Panc1 (cell line): Measurements from ENCODE around the gene ITGAX. TPM values are rescaled to one million over a fixed set of nuclear protein-coding genes. Genes with fewer than 3 reads are reported as not detected.

Source experiments
- ATAC-seq: fragments of 200-7000 bp; cut with Tn5 transposase; 2 replicates; pipeline ENCODE4 v1.9.1; 2020; ENCODE audit warnings: mild to moderate bottlenecking, moderate library complexity
- BruUV-seq: library from RNA; stranded (reverse); fragments of 400-500 nt; replicated peaks from 2 replicates; lab custom pipeline; 2021; lab: Mats Ljungman, UMichigan
- CTCF ChIA-PET: fragments of 300-600 bp; sonication (Branson Sonifier 250); formaldehyde crosslinking; loops from one replicate; lab custom pipeline; 2022; ENCODE audit warnings: antibody characterized with exemption; lab: Charles Lee
- POLR2A ChIA-PET: fragments of 300-600 bp; sonication (Branson Sonifier 250); formaldehyde crosslinking; loops from one replicate; lab custom pipeline; 2022; ENCODE audit warnings: antibody characterized with exemption; lab: Charles Lee
- DNase-seq: peaks from one replicate; pipeline ENCODE4 v3.0.0-alpha.2; 2010; ENCODE audit warnings: low read depth, low spot score
- H3K27ac ChIP-seq: 2 replicates; pipeline ENCODE4 v1.5.1; 2011; ENCODE audit warnings: mild to moderate bottlenecking, low read length, inconsistent platforms
- H3K27me3 ChIP-seq: fragments of 200-500 bp; sonication (Bioruptor generic); 2 replicates; pipeline ENCODE4 v1.6.0; 2014; ENCODE audit warnings: low read length, inconsistent platforms; ENCODE audit not compliant: control insufficient read depth, insufficient read depth
- H3K36me3 ChIP-seq: fragments of 200-500 bp; sonication (Bioruptor generic); 2 replicates; pipeline ENCODE4 v1.5.1; 2014; ENCODE audit warnings: inconsistent platforms, mild to moderate bottlenecking, low read length, moderate library complexity; ENCODE audit not compliant: control insufficient read depth, insufficient read depth
- H3K4me1 ChIP-seq: 2 replicates; pipeline ENCODE4 v1.5.1; 2011; ENCODE audit warnings: inconsistent platforms, mild to moderate bottlenecking, low read length, moderate library complexity; ENCODE audit not compliant: control insufficient read depth, insufficient read depth
- H3K4me3 ChIP-seq, 2 experiments: 2 replicates each; pipeline ENCODE4 v1.5.1; 2011 to 2012; ENCODE audit warnings: low read depth in 2 of 2, low read length in 2 of 2, mild to moderate bottlenecking in 2 of 2, inconsistent platforms in 1 of 2, moderate library complexity in 1 of 2
- H3K9me3 ChIP-seq: fragments of 200-500 bp; sonication (Bioruptor generic); 2 replicates; pipeline ENCODE4 v1.5.1; 2014; ENCODE audit warnings: low read depth, mild to moderate bottlenecking, inconsistent platforms, low read length, moderate library complexity; ENCODE audit not compliant: control insufficient read depth, insufficient read depth
- CTCF ChIP-seq: fragments of 450-650 bp; IDR thresholded peaks from 2 replicates; pipeline ENCODE4 v1.5.1; 2017; ENCODE audit warnings: mild to moderate bottlenecking
- POLR2AphosphoS5 ChIP-seq: IDR thresholded peaks from 2 replicates; pipeline ENCODE4 v1.6.1; 2012; ENCODE audit warnings: mild to moderate bottlenecking, low read depth, low read length, moderate library complexity
- REST ChIP-seq, 2 experiments: IDR thresholded peaks; 2 replicates each; pipeline ENCODE4 v1.6.1; 2011 to 2012; ENCODE audit warnings: low read depth in 2 of 2, control low read depth in 1 of 2, low read length in 1 of 2, mild to moderate bottlenecking in 1 of 2, moderate library complexity in 1 of 2; ENCODE audit not compliant: insufficient read depth in 1 of 2
- SIN3A ChIP-seq: IDR thresholded peaks from 2 replicates; pipeline ENCODE4 v1.6.1; 2012; ENCODE audit warnings: low read depth, mild to moderate bottlenecking, low read length, moderate library complexity, borderline replicate concordance; ENCODE audit not compliant: insufficient read depth
- TCF7L2 ChIP-seq: IDR thresholded peaks from 2 replicates; pipeline ENCODE4 v1.6.1; 2011; ENCODE audit warnings: mild to moderate bottlenecking, low read depth, low read length, inconsistent platforms
- in situ Hi-C: cut with HindIII; loops from 2 replicates; pipeline ENCODE4 v1.10.0; 2016; ENCODE audit warnings: low sequenced_read_pairs, low pct_unique_long_range_greater_than_20kb
- intact Hi-C: fragments of 100-400 bp; cut with micrococcal nuclease; formaldehyde crosslinking; loops from one replicate; pipeline ENCODE4 v1.10.0; 2022; ENCODE audit not compliant: unreplicated experiment
- total RNA-seq: library from RNA; stranded (reverse); gene quantifications from one replicate; pipeline ENCODE4 v1.2.1, GENCODE V29; 2021; ENCODE audit not compliant: unreplicated experiment

ITGAX gene
- total RNA-seq, 1 experiment from 2014 or later: 0.49 TPM

GRCh38 chr16:31403590-31404352, 48.8 kb downstream of the ITGAX start:
- ATAC-seq: peak; percentile 24; the same call in 1 of the 2 replicates
- H3K27me3 ChIP-seq: no peaks in the 10 kb centered on the region
- peak overlapping the region; percentile 51 for H3K27ac ChIP-seq
- H3K9me3 ChIP-seq: no peaks in the 10 kb centered on the region
- POLR2A ChIA-PET: no interaction called here
- BruUV-seq: TSS peak; percentile 80
- no peak for DNase-seq
- CTCF ChIA-PET: no interaction called here
- peak overlapping the region; percentile 46 to 54 for H3K4me3 ChIP-seq
- in situ Hi-C loops: no loop called here
- no peaks in the 10 kb centered on the region for H3K4me1 ChIP-seq
- intact Hi-C loops: no loop called here
- TF ChIP-seq SIN3A (no peak), POLR2AphosphoS5 (no peak), CTCF (no peak), TCF7L2 (no peak), REST (IDR thresholded peaks at IDR 0.05; ENCODE audit: insufficient read depth in 1 of 2, low read depth in 2 of 2, low read length in 1 of 2) (no peak)
- H3K36me3 ChIP-seq: peaks cover 2% of the 10 kb centered on the region; the same call in 1 of the 2 replicates

DNA sequence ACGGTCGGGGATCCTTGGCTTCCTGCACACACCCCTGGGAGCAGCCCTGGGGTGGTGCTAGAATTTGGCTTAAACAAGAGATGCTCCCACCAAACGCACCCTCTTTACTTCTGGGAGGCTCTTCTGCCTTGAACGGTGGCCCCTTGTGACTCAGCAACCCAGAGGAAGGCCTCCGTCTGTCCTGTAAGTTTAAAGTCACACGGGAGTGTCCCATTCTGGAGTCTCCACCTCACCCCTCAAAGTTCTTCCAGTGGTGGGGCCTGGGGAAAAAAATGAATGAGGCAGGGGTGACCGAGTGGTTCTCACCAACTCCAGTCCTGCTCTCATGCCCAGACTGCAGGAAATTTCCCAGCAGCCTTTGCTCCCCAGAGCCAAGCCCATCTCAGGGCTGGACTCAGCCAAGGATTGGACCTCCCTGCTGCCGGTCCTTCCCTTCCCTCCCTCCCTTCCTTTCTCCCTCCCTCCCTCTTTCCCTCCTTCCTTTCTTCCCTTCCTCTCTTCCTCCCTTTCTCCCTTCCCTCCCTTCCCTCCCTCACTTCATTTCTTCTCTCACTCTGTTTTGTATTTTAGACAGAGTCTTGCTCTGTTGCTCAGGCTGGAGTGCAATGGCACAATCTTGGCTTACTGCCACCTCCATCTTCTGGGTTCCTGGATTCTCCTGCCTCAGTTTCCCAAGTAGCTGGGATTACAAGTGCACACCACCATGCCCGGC, 49.5 kb downstream of the ITGAX start:
- BruUV-seq: no TSS peak
- peak overlapping the region; percentile 46 to 54 for H3K4me3 ChIP-seq
- POLR2A ChIA-PET: no interaction called here
- CTCF ChIA-PET: no interaction called here
- H3K4me1 ChIP-seq: no peaks in the 10 kb centered on the region
- no peaks in the 10 kb centered on the region for H3K9me3 ChIP-seq
- intact Hi-C loops: no loop called here
- peaks cover 2% of the 10 kb centered on the region; the same call in 1 of the 2 replicates for H3K36me3 ChIP-seq
- peak; percentile 87 for ATAC-seq
- no peak for TF ChIP-seq CTCF
- no peak for TF ChIP-seq SIN3A
- peak; percentile 60 for TF ChIP-seq POLR2AphosphoS5
- TF ChIP-seq REST (IDR thresholded peaks at IDR 0.05; ENCODE audit: insufficient read depth in 1 of 2, low read depth in 2 of 2, low read length in 1 of 2): no peak
- no peak for TF ChIP-seq TCF7L2
- no peak for DNase-seq
- in situ Hi-C loops: no loop called here
- H3K27me3 ChIP-seq: no peaks in the 10 kb centered on the region
- peak overlapping the region; percentile 51 for H3K27ac ChIP-seq
